K562 (cell line): ENCODE results near the gene FAM20B. TPM values are rescaled to one million over a fixed set of nuclear protein-coding genes. Genes with fewer than 3 reads are reported as not detected.

Experiments used
- ATAC-seq: fragments of 200-7000 bp; cut with Tn5 transposase; 3 replicates; pipeline ENCODE4 v1.9.1; 2020; ENCODE audit warnings: moderate library complexity
- BruUV-seq: library from RNA; stranded (reverse); fragments of 400-500 nt; replicated peaks from 2 replicates; lab custom pipeline; 2021; lab: Mats Ljungman, UMichigan
- CTCF ChIA-PET: fragments of 300-600 bp; formaldehyde crosslinking; extraction: SDS; loops from one replicate; lab custom pipeline; 2021; ENCODE audit warnings: low intra/inter-chr PET ratio; lab: Yijun Ruan, JAX
- POLR2A ChIA-PET: fragments of 300-600, 350-650 bp; sonication (Branson Sonifier 250); formaldehyde crosslinking; extraction: SDS; loops from one replicate; lab custom pipeline; 2021; ENCODE audit warnings: antibody characterized with exemption, inconsistent platforms; lab: Yijun Ruan, JAX
- DNase-seq, 4 experiments: peaks; one replicate each; pipeline versions ENCODE4 v3.0.0 to v3.0.0-alpha.2; 2011 to 2018; ENCODE audit warnings: low spot score in 3 of 4, mixed read lengths in 3 of 4; ENCODE audit errors: extremely low read depth in 1 of 4
- FAIRE-seq: peaks from 2 replicates; lab custom pipeline; 2011; peaks lifted over from hg19 to GRCh38; lab: Jason Lieb, UNC
- H2AFZ ChIP-seq: 2 replicates; pipeline ENCODE4 v1.6.0; 2011; ENCODE audit warnings: low read depth, low read length, control low read depth, inconsistent platforms
- H3K27ac ChIP-seq: fragments of 200-600 bp; 3 replicates; pipeline ENCODE4 v1.8.0; 2011; ENCODE audit warnings: low read depth, mild to moderate bottlenecking, control low read depth, inconsistent platforms, low read length, moderate library complexity, mixed read lengths; ENCODE audit errors: extremely low read depth
- H3K27me3 ChIP-seq, 2 experiments: fragments of 300-600 bp in 1 of 2; 2 replicates in 1 of 2; 3 replicates in 1 of 2; pipeline versions ENCODE4 v1.6.0 to v1.8.0; 2011; ENCODE audit warnings: inconsistent platforms in 2 of 2, low read length in 2 of 2, mild to moderate bottlenecking in 1 of 2, mixed read lengths in 1 of 2, moderate library complexity in 1 of 2; ENCODE audit not compliant: control insufficient read depth in 2 of 2, insufficient read depth in 2 of 2
- H3K36me3 ChIP-seq: fragments of 300-600 bp; 3 replicates; pipeline ENCODE4 v1.8.0; 2011; ENCODE audit warnings: mild to moderate bottlenecking, low read length, inconsistent platforms; ENCODE audit not compliant: control insufficient read depth, insufficient read depth
- H3K4me1 ChIP-seq, 2 experiments: fragments of 200-600 bp in 1 of 2; replicated peaks in 1 of 2; 2 replicates in 1 of 2; 3 replicates in 1 of 2; pipeline versions ENCODE4 v1.5.1 to v1.8.0; 2011; ENCODE audit warnings: inconsistent platforms in 2 of 2, low read length in 2 of 2, mild to moderate bottlenecking in 1 of 2, mixed read lengths in 1 of 2, moderate library complexity in 1 of 2; ENCODE audit not compliant: control insufficient read depth in 2 of 2, insufficient read depth in 2 of 2
- H3K4me2 ChIP-seq: 2 replicates; pipeline ENCODE4 v1.6.1; 2011; ENCODE audit warnings: low read length, control low read depth, inconsistent platforms, mixed read lengths; ENCODE audit not compliant: insufficient read depth
- H3K4me3 ChIP-seq: fragments of 200-600 bp; sonication (generic), shearing (Covaris generic); 2 replicates; pipeline ENCODE4 v1.5.1; 2016; ENCODE audit warnings: control low read depth, inconsistent platforms
- H3K79me2 ChIP-seq: fragments of 200-600 bp; 3 replicates; pipeline ENCODE4 v1.8.0; 2011; ENCODE audit warnings: low read length, inconsistent platforms; ENCODE audit not compliant: control insufficient read depth, insufficient read depth
- H3K9ac ChIP-seq, 2 experiments: 2 replicates each; pipeline versions ENCODE4 v1.6.0 to v1.6.1; 2011; ENCODE audit warnings: low read depth in 2 of 2, low read length in 2 of 2, control low read depth in 1 of 2, inconsistent platforms in 1 of 2, mild to moderate bottlenecking in 1 of 2, mixed read lengths in 1 of 2; ENCODE audit not compliant: insufficient read depth in 1 of 2
- H3K9me1 ChIP-seq: one replicate; pipeline ENCODE4 v1.6.0; 2011; ENCODE audit warnings: inconsistent platforms, mild to moderate bottlenecking, low read length, moderate library complexity; ENCODE audit not compliant: control insufficient read depth, insufficient read depth
- H3K9me3 ChIP-seq: replicated peaks from 2 replicates; pipeline ENCODE4 v1.5.1; 2011; ENCODE audit warnings: low read depth, low read length, inconsistent platforms; ENCODE audit not compliant: control insufficient read depth, insufficient read depth
- H4K20me1 ChIP-seq: replicated peaks from 2 replicates; pipeline ENCODE4 v1.6.1; 2011; ENCODE audit warnings: low read length, inconsistent platforms, mixed read lengths; ENCODE audit not compliant: control insufficient read depth, insufficient read depth
- GTF2E2 ChIP-seq: fragments of 200-800 bp; sonication (Bioruptor generic); IDR thresholded peaks from 2 replicates; pipeline ENCODE4 v1.6.1; 2016; ENCODE audit warnings: missing genetic modification characterization, missing compliant biosample characterization
- MECOM ChIP-seq: fragments of 250-450 bp; sonication (Bioruptor Pico); IDR thresholded peaks from 2 replicates; pipeline ENCODE4 v1.8.0; 2022; ENCODE audit warnings: inconsistent platforms
- WGBS: fragments of 100-300 bp; shearing (Covaris generic); methylation state at CpG from one replicate; pipeline ENCODE4 v1.1.6; 2016; ENCODE audit warnings: low coverage, mixed read lengths; ENCODE audit not compliant: insufficient coverage; ENCODE audit errors: missing lambda C conversion rate; 5-methylcytosine and 5-hydroxymethylcytosine counted together
- in situ Hi-C: fragments of 300-500 bp; cut with MboI; formaldehyde crosslinking; loops from 4 replicates; pipeline ENCODE4 v1.15.0; 2018; ENCODE audit warnings: inconsistent platforms, mixed read lengths
- intact Hi-C: fragments of 100-400 bp; cut with micrococcal nuclease; formaldehyde crosslinking; loops from 2 replicates; pipeline ENCODE4 v1.14.2; 2022
- polyA plus RNA-seq, 8 experiments: library from polyadenylated mRNA; depleted of rRNA in 4 of 8; stranded (reverse) in 5 of 8; unstranded in 3 of 8; fragments of >200 nt; fragmentation: Nextera tagmentation in 2 of 8; fragmentation: Illumina TruSeq in 1 of 8; extraction: Ambion mirVana in 2 of 8; extraction: Trizol in 1 of 8; gene quantifications; 2 replicates each; pipeline versions ENCODE4 v1.2.1 to v1.2.3, GENCODE V29; 2011 to 2014; ENCODE audit warnings: inconsistent platforms in 1 of 8, missing spikeins in 1 of 8
- total RNA-seq, 7 experiments: library from RNA; depleted of rRNA in 6 of 7; stranded (reverse); fragments of >200 nt in 6 of 7; fragmentation: Illumina TruSeq in 2 of 7; extraction: Trizol in 2 of 7; gene quantifications; 2 replicates each; pipeline versions ENCODE4 v1.2.1 to v1.2.3, GENCODE V29; 2011 to 2021; ENCODE audit warnings: low replicate concordance in 1 of 7
- TF ChIP-seq, protein P1 (sequence below): fragments of 250-450 bp; sonication (Bioruptor Pico); IDR thresholded peaks from 2 replicates; pipeline ENCODE4 v1.8.0; 2022; ENCODE audit warnings: moderate library complexity, mild to moderate bottlenecking, inconsistent platforms

Gene FAM20B
- total and polyA plus RNA-seq, 9 of the 15 experiments (the other 6 are each of a cell fraction or from before 2014, with no cell fraction given) = 7.2 to 67.5 (median 42.9) TPM

DNA sequence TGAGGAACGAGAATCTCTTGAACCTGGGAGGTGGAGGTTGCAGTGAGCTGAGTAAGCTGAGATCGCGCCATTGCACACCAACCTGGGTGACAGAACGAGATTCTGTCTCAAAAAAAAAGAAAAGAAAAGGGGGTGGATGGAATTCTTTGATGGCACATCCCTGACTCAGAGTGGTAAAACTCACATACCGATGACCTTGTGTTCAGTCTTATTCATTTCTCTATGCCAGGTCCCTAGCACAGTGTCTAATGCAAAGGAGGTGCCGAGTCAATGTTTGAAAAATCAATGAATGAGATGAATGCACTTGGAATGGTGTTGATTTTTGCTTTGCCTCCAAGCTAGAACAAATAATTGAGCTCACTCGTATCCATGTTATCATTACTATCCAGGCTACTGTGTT is 18.5 kb upstream of the FAM20B start (continued):
- TF ChIP-seq GTF2E2 (tag) = no peak

DNA sequence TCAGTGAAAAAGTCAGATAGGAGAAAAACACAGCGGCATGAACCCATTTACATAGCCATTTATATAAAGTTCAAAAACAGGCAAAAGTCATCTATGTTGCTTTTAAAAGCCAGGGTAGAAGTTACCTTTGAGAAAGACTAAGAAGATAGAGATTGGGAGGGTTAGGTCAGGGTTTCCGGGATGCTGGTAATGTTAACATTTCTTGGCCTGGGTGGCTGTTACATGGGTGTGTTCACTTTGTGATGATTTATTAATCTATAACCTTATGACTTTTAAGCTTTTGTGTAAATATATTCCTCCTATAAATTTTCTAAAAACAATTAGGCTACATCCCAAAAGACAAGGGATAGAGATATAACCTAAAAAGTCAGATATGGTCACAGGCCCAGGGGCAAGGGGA is 15.0 kb upstream of the FAM20B start:
- intact Hi-C loops = no loop called here
- CTCF ChIA-PET = no interaction called here
- H3K9ac ChIP-seq = no peak overlapping the region
- TF ChIP-seq, protein P1, sequence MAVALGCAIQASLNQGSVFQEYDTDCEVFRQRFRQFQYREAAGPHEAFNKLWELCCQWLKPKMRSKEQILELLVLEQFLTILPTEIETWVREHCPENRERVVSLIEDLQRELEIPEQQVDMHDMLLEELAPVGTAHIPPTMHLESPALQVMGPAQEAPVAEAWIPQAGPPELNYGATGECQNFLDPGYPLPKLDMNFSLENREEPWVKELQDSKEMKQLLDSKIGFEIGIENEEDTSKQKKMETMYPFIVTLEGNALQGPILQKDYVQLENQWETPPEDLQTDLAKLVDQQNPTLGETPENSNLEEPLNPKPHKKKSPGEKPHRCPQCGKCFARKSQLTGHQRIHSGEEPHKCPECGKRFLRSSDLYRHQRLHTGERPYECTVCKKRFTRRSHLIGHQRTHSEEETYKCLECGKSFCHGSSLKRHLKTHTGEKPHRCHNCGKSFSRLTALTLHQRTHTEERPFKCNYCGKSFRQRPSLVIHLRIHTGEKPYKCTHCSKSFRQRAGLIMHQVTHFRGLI (CRISPR knock-in tag) = no peak
- TF ChIP-seq MECOM (CRISPR knock-in tag) = no peak
- H4K20me1 ChIP-seq = no peaks in the 10 kb centered on the region
- peaks cover 16 to 18% of the 10 kb centered on the region in 2 experiments; a peak in 4 of 5 replicates for H3K4me1 ChIP-seq
- H3K4me2 ChIP-seq = no peak overlapping the region
- no peaks in the 10 kb centered on the region for H3K9me1 ChIP-seq
- no peak for FAIRE-seq
- in situ Hi-C loops = no loop called here
- ATAC-seq = no peak
- no peak overlapping the region for H3K27ac ChIP-seq
- H3K36me3 ChIP-seq = no peaks in the 10 kb centered on the region
- POLR2A ChIA-PET = no interaction called here
- no TSS peak for BruUV-seq
- no peaks in the 10 kb centered on the region for H3K79me2 ChIP-seq
- no peak overlapping the region for H2AFZ ChIP-seq
- WGBS = 66% methylated on average over 2 of the region's 2 CpGs
- H3K9me3 ChIP-seq = no peaks in the 10 kb centered on the region
- no peak for DNase-seq
- H3K4me3 ChIP-seq = no peak overlapping the region
- H3K27me3 ChIP-seq = no peaks in the 10 kb centered on the region
